Astrocyte (in vitro differentiated cells and primary cell): ENCODE data around the gene DYNC1LI1. TPM values are rescaled to one million over a fixed set of nuclear protein-coding genes. Genes with fewer than 3 reads are reported as not detected.

ENCODE experiments used
- DNase-seq: peaks from one replicate; pipeline ENCODE4 v3.0.0-alpha.2; 2010; ENCODE audit warnings: low read depth
- FAIRE-seq: peaks from 2 replicates; lab custom pipeline; 2011; peaks lifted over from hg19 to GRCh38; lab: Jason Lieb, UNC
- H2AFZ ChIP-seq: 2 replicates; pipeline ENCODE4 v1.6.0; 2012; ENCODE audit warnings: low read depth, low read length, inconsistent platforms
- H3K27ac ChIP-seq: 2 replicates; pipeline ENCODE4 v1.5.1; 2011; ENCODE audit warnings: low read depth, low read length, inconsistent platforms
- H3K27me3 ChIP-seq: 2 replicates; pipeline ENCODE4 v1.6.0; 2011; ENCODE audit warnings: low read length, inconsistent platforms; ENCODE audit not compliant: insufficient read depth
- H3K36me3 ChIP-seq: 2 replicates; pipeline ENCODE4 v1.5.1; 2011; ENCODE audit warnings: low read length, inconsistent platforms; ENCODE audit not compliant: insufficient read depth
- H3K4me1 ChIP-seq: 2 replicates; pipeline ENCODE4 v1.5.1; 2011; ENCODE audit warnings: low read length, inconsistent platforms; ENCODE audit not compliant: insufficient read depth
- H3K4me2 ChIP-seq: 2 replicates; pipeline ENCODE4 v1.6.0; 2012; ENCODE audit warnings: low read length, inconsistent platforms
- H3K4me3 ChIP-seq: 2 replicates; pipeline ENCODE4 v1.5.1; 2011; ENCODE audit warnings: low read depth, mild to moderate bottlenecking, low read length, inconsistent platforms; ENCODE audit not compliant: insufficient read depth
- H3K79me2 ChIP-seq: 2 replicates; pipeline ENCODE4 v1.6.0; 2012; ENCODE audit warnings: mild to moderate bottlenecking, low read length, inconsistent platforms; ENCODE audit not compliant: insufficient read depth
- H3K9ac ChIP-seq: 2 replicates; pipeline ENCODE4 v1.6.0; 2012; ENCODE audit warnings: mild to moderate bottlenecking, low read length, inconsistent platforms
- H3K9me3 ChIP-seq: 2 replicates; pipeline ENCODE4 v1.5.1; 2012; ENCODE audit warnings: low read depth, mild to moderate bottlenecking, low read length, inconsistent platforms; ENCODE audit not compliant: insufficient read depth
- H4K20me1 ChIP-seq: 2 replicates; pipeline ENCODE4 v1.6.0; 2012; ENCODE audit warnings: low read length, inconsistent platforms; ENCODE audit not compliant: insufficient read depth
- H3K27ac Mint-ChIP-seq: one replicate; pipeline ENCODE4 v1.8.0; 2021; ENCODE audit warnings: mild to moderate bottlenecking, mixed read lengths; ENCODE audit not compliant: unreplicated experiment
- H3K27me3 Mint-ChIP-seq: one replicate; pipeline ENCODE4 v1.8.0; 2021; ENCODE audit warnings: low read depth, mixed read lengths; ENCODE audit not compliant: unreplicated experiment
- H3K36me3 Mint-ChIP-seq: one replicate; pipeline ENCODE4 v1.8.0; 2021; ENCODE audit warnings: low read depth, mixed read lengths; ENCODE audit not compliant: unreplicated experiment
- H3K4me1 Mint-ChIP-seq: one replicate; pipeline ENCODE4 v1.8.0; 2021; ENCODE audit warnings: low read depth, mixed read lengths; ENCODE audit not compliant: unreplicated experiment
- H3K4me3 Mint-ChIP-seq: one replicate; pipeline ENCODE4 v1.8.0; 2021; ENCODE audit warnings: mild to moderate bottlenecking, moderate library complexity, mixed read lengths; ENCODE audit not compliant: unreplicated experiment
- H3K9me3 Mint-ChIP-seq: one replicate; pipeline ENCODE4 v1.8.0; 2021; ENCODE audit warnings: mild to moderate bottlenecking, mixed read lengths; ENCODE audit not compliant: unreplicated experiment
- CTCF ChIP-seq: IDR thresholded peaks from 2 replicates; pipeline ENCODE4 v1.5.1; 2011; ENCODE audit warnings: low read depth, mild to moderate bottlenecking, inconsistent platforms, low read length, moderate library complexity; ENCODE audit not compliant: insufficient read depth
- EZH2 ChIP-seq: IDR thresholded peaks from 2 replicates; pipeline ENCODE4 v1.6.1; 2012; ENCODE audit warnings: mild to moderate bottlenecking, low read length, inconsistent platforms; ENCODE audit not compliant: insufficient read depth
- total RNA-seq: library from RNA; stranded (reverse); gene quantifications from 2 replicates; pipeline ENCODE4 v1.2.1, GENCODE V29; 2021

DYNC1LI1 gene
- total RNA-seq, 1 donor from 2014 or later = 43.0 TPM

- peak overlapping the region; percentile 90 for H3K9ac ChIP-seq
- Mint-ChIP-seq H3K4me3 (peak overlapping the region; percentile 99), H3K27me3 (no peaks in the 10 kb centered on the region), H3K4me1 (peaks cover 10% of the 10 kb centered on the region), H3K27ac (no peak overlapping the region), H3K36me3 (peaks cover 4% of the 10 kb centered on the region), H3K9me3 (no peaks in the 10 kb centered on the region)
- H3K79me2 ChIP-seq = peaks cover 48% of the 10 kb centered on the region
- peak overlapping the region; percentile 98 for H3K4me3 ChIP-seq
- H3K27me3 ChIP-seq = no peaks in the 10 kb centered on the region
- FAIRE-seq = no peak
- H3K4me2 ChIP-seq = peak overlapping the region; percentile 94
- no peak overlapping the region for H2AFZ ChIP-seq
- H3K9me3 ChIP-seq = no peaks in the 10 kb centered on the region
- peaks cover 5% of the 10 kb centered on the region for H3K36me3 ChIP-seq
- H3K27ac ChIP-seq = no peak overlapping the region
- TF ChIP-seq CTCF = no peak
- TF ChIP-seq EZH2 = no peak
- DNase-seq = no peak
- H3K4me1 ChIP-seq = peaks cover 6% of the 10 kb centered on the region
- H4K20me1 ChIP-seq = peaks cover 34% of the 10 kb centered on the region
These were observed 69.5 kb downstream of the DYNC1LI1 start for GRCh38 chr3:32500880-32501782.

DNA sequence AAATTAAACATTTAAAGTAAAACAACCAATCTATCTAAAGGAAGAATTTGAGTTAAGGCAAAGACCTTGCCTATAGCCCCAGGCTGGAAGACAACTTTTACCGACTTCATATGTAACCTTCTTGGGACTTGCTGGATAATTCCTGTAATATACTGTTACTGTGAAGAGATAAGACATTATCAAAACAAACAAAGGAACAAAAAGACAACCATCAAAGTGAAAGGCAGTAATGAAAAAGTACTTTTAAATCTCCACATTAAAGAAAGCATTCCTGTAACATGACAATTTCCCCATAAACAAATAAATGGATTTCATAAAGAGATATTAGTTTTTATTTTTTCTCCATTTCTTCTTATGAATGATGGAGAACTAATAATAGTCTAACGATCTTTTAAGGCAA lies 70.4 kb downstream of the DYNC1LI1 start:
- H3K9ac ChIP-seq = no peak overlapping the region
- H3K4me3 Mint-ChIP-seq = no peak overlapping the region
- H4K20me1 ChIP-seq = peaks cover 39% of the 10 kb centered on the region
- TF ChIP-seq EZH2 (no peak), CTCF (no peak)
- H3K9me3 ChIP-seq = no peaks in the 10 kb centered on the region
- no peaks in the 10 kb centered on the region for H3K27me3 ChIP-seq
- no peak for FAIRE-seq
- H3K4me1 Mint-ChIP-seq = peaks cover 10% of the 10 kb centered on the region
- H3K27me3 Mint-ChIP-seq = no peaks in the 10 kb centered on the region
- H3K27ac ChIP-seq = no peak overlapping the region
- H3K4me2 ChIP-seq = peak overlapping the region; percentile 94
- no peak overlapping the region for H2AFZ ChIP-seq
- H3K36me3 Mint-ChIP-seq = peaks cover 4% of the 10 kb centered on the region
- peaks cover 6% of the 10 kb centered on the region for H3K4me1 ChIP-seq
- no peaks in the 10 kb centered on the region for H3K9me3 Mint-ChIP-seq
- DNase-seq = no peak
- H3K27ac Mint-ChIP-seq = no peak overlapping the region
- H3K4me3 ChIP-seq = no peak overlapping the region
- H3K79me2 ChIP-seq = peaks cover 55% of the 10 kb centered on the region
- peaks cover 5% of the 10 kb centered on the region for H3K36me3 ChIP-seq

DNA sequence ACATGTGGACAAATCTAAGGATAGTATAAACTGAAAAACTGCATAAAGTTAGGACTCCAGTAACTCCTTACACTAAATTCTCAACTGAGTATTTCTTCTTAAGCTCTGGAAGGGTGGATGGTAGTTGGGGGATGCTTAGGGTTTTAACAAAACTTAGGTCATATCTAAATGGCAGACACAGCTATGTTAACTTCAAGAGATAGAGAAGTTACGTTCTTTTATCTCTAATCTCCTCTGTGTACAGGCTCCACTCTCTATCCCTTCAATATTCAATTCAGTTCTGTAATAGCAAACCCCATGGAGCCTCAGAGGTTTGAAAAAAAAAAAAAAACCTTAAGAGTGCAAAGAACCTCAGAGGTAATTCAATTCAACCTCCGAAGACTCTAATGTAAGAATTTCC lies 71.1 kb downstream of the DYNC1LI1 start:
- Histone ChIP-seq H3K36me3 (peaks cover 5% of the 10 kb centered on the region), H3K27me3 (no peaks in the 10 kb centered on the region), H3K4me2 (no peak overlapping the region), H3K27ac (no peak overlapping the region), H3K4me3 (no peak overlapping the region), H4K20me1 (peaks cover 44% of the 10 kb centered on the region), H2AFZ (no peak overlapping the region), H3K79me2 (peaks cover 59% of the 10 kb centered on the region), H3K9me3 (no peaks in the 10 kb centered on the region), H3K4me1 (peaks cover 6% of the 10 kb centered on the region), H3K9ac (no peak overlapping the region)
- Mint-ChIP-seq H3K27me3 (no peaks in the 10 kb centered on the region), H3K9me3 (no peaks in the 10 kb centered on the region), H3K27ac (no peak overlapping the region), H3K4me3 (no peak overlapping the region), H3K36me3 (peaks cover 4% of the 10 kb centered on the region), H3K4me1 (peaks cover 10% of the 10 kb centered on the region)
- TF ChIP-seq EZH2 (no peak), CTCF (no peak)
- FAIRE-seq = no peak
- no peak for DNase-seq
